Activated CD4-positive, alpha-beta T cell treated with anti-CD3 and anti-CD28 coated beads for 48 hours (primary cell): Measurements from ENCODE around the gene RFTN1.
A peak's percentile ranks its signal among the peaks of the same experiment; 100 is the strongest.

Source experiments
- DNase-seq: peaks from one replicate; pipeline ENCODE4 v3.0.0-alpha.2; 2020

The RFTN1 gene

GRCh38 chr3:16297997-16298885 lies 215.3 kb downstream of the RFTN1 start:
- DNase-seq, result no peak

- DNase-seq, result no peak
Observed at GRCh38 chr3:16295298-16295890, 218.1 kb downstream of the RFTN1 start.

- no peak for DNase-seq
Observed at GRCh38 chr3:16294844-16295243, 218.7 kb downstream of the RFTN1 start.

GRCh38 chr3:16290827-16291196 lies 222.7 kb downstream of the RFTN1 start:
- no peak for DNase-seq

GRCh38 chr3:16290007-16290826 lies 223.3 kb downstream of the RFTN1 start:
- peak; percentile 60 for DNase-seq

GRCh38 chr3:16289144-16289889 lies 224.2 kb downstream of the RFTN1 start:
- DNase-seq, result no peak

- no peak for DNase-seq
Observed at GRCh38 chr3:16288664-16289063, 224.8 kb downstream of the RFTN1 start.

- no peak for DNase-seq
Observed at GRCh38 chr3:16286751-16287543, 226.6 kb downstream of the RFTN1 start.

- peak; percentile 79 for DNase-seq
Observed at GRCh38 chr3:16286161-16286560, 227.3 kb downstream of the RFTN1 start.

- DNase-seq, result no peak
Observed at GRCh38 chr3:16284633-16285032, 228.9 kb downstream of the RFTN1 start.

- no peak for DNase-seq
Observed at GRCh38 chr3:16280671-16281070, 232.8 kb downstream of the RFTN1 start.

- no peak for DNase-seq
Observed at GRCh38 chr3:16279010-16279801, 234.3 kb downstream of the RFTN1 start.

GRCh38 chr3:16277471-16277870 lies 236.0 kb downstream of the RFTN1 start:
- no peak for DNase-seq

GRCh38 chr3:16273867-16274266 lies 239.6 kb downstream of the RFTN1 start:
- DNase-seq, result no peak

- no peak for DNase-seq
Observed at GRCh38 chr3:16272588-16272987, 240.9 kb downstream of the RFTN1 start.

- no peak for DNase-seq
Observed at GRCh38 chr3:16270855-16271254, 242.6 kb downstream of the RFTN1 start.

GRCh38 chr3:16266714-16267113 lies 246.8 kb downstream of the RFTN1 start:
- DNase-seq, result no peak
